HG03135 (cell line): Measurements from ENCODE around the gene FGF11.
A peak's percentile ranks its signal among the peaks of the same experiment; 100 is the strongest.

Experiments used
- ATAC-seq: cut with Tn5 transposase; IDR thresholded peaks from one replicate; pipeline ENCODE4 v1.9.1; 2021; ENCODE audit warnings: mild to moderate bottlenecking, moderate library complexity; ENCODE audit not compliant: unreplicated experiment

FGF11 gene

DNA sequence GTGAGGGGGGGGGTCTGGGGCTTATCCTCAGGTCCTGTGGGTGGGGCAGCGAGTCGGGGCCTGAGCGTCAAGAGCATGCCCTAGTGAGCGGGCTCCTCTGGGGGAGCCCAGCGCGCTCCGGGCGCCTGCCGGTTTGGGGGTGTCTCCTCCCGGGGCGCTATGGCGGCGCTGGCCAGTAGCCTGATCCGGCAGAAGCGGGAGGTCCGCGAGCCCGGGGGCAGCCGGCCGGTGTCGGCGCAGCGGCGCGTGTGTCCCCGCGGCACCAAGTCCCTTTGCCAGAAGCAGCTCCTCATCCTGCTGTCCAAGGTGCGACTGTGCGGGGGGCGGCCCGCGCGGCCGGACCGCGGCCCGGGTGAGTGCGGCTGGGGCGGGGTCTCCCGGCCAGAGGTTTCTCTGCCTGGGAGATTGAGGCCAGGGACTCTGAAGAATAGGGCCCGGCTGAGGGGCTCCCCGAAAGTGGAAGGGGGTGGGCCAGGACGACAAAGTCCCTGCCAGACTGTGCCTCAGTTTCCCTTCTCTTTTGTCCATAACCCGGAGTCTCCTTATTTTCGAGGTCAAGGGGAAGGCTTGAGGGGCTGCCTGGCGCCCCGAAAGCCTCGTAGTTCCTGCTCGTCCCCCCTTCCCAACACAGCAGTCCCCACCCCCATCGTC is at the start of gene FGF11:
FGF11 (plus strand) TSS at position 51 of the 651 bp plus-strand sequence; CDS start at position 160, 109 bp downstream.
- no peak for ATAC-seq

DNA sequence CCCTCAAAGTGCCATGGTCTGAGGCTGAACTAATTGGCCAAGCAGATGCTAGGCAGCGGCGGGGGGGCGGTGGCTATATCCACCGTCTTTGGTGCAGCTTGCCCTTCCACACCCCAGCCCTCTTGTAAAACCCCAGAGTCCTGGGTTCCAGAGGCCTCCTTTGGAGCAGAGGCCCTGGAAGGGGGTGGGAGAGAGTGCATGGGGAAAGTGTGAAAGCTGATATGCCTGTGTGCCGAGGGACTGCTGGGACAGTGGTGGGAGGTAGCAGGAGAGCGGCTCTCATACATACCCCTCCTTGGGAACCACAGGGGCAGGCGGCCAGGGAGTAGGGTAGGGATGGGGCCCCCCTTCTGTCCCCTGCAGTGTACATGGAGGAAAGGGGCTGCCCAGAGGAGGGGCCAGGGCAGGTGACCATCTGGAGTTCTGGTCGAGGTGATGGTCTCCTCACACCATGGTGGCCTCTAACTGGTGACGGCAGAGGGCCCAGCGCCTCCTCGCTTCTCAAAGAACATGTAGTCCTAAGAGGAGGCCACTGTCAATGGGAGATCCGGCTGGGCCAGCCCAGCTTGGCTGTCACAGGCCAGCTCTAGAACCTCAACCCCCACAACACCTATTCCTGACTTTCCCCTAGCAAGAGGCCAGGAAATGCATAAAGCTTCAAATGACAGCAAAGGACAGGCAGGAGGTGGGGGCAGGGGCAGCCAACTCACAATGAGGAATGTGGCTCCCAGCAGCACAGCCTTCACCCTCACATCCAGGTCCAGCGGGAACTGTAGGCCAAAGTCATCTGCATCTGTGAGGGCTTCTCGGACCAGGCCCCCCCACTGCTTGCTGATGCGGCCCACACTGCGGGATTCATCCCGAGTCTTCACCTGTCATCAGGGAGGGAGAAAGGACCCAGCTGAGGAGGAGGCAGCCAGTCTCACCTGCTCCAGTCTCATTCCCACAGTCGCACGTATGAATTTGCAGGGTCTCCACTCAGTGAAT is 49.1 kb upstream of the FGF11 start:
- ATAC-seq: no peak

- ATAC-seq: no peak
These were observed 48.0 kb upstream of the FGF11 start for GRCh38 chr17:7391307-7391706.

- ATAC-seq: no peak
These were observed 46.4 kb upstream of the FGF11 start for GRCh38 chr17:7392696-7393612.

GRCh38 chr17:7393613-7394451 is 45.5 kb upstream of the FGF11 start:
- ATAC-seq: peak; percentile 39

DNA sequence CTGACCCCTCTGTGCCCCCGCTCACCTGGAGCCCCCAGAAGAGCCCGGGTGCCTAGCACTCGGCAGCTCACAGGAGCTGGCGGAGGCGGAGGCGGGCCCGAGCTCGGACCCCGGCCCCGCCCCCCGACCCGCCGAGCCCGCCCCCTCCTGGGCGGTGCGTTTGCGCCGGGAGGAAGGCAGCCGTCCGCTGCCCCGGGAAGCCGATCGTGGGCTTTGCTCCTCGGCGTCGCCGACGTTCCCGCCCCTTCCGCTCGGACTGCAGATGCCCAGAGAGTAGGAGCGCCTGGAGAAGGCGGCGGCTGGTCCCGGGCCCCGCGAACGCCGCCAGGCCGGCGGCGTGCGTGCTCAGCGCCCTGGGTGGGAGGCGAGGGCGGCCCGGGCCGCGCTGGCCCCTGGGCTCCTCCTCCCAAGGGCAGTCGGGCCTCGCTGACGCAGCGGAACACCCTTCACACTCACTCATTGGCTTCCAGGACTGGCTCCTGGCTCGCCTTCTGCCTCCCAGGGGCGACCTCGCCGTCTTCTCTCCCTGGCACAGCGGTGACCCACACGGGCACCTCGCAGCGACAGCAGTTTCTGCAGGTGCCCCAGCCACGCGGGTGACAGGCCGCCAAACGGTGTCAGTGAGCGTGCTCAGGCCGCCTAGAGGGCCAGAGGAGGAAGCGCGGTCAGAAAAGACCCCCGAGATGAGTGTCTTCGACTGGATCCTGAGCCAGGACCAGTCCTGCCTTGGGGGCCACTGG is 44.7 kb upstream of the FGF11 start, which contains the start of gene PLSCR3:
PLSCR3 (minus strand) TSS at position 74 of the 740 bp plus-strand sequence. CDS start 415 bp downstream, outside the sequence.
- ATAC-seq: peak; percentile 77

DNA sequence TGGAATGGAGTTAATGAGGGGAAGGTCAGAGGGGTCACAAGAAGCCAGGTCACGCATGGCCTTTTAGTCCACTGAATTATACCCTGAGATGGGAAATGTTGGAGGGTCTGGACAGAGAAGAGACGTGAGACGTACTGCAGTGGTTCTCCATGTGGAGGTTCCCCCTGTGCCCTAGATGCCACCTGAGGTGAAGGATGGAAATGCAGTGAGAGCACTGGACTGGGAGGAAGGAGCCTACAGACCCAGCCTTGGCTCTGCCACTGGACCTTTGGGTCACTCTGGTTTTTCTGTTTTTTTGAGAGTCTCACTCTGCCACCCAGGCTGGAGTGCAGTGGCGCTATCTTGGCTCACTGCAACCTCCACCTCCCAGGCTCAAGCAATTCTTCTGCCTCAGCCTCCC is 43.2 kb upstream of the FGF11 start:
- ATAC-seq: no peak

GRCh38 chr17:7398612-7399011 is 40.7 kb upstream of the FGF11 start:
- no peak for ATAC-seq

- ATAC-seq: no peak
These were observed 36.1 kb upstream of the FGF11 start for GRCh38 chr17:7403043-7403726.

DNA sequence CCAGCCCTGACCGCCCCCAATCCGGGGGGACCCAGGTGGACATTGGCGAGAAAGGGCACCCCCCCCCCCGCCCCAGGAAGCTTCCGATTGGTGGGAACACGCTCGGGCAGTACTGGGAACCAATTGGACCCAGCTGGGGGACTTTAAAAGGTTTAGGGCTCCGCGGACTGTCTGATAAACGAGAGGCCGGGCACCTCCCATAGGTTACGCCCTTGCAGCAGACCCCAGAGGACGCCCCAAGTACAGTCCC is 35.7 kb upstream of the FGF11 start:
- ATAC-seq: no peak

- peak; percentile 91 for ATAC-seq
These were observed 35.2 kb upstream of the FGF11 start, which contains the start of gene TMEM256 for GRCh38 chr17:7403977-7404736. TMEM256 (minus strand) TSS chr17:7404097; CDS start chr17:7404084, 13 bp downstream.

GRCh38 chr17:7404737-7405349 is 34.5 kb upstream of the FGF11 start:
- peak; percentile 8 for ATAC-seq

GRCh38 chr17:7405350-7406234 is 33.7 kb upstream of the FGF11 start:
- ATAC-seq: no peak

GRCh38 chr17:7406235-7406825 is 33.0 kb upstream of the FGF11 start:
- no peak for ATAC-seq

DNA sequence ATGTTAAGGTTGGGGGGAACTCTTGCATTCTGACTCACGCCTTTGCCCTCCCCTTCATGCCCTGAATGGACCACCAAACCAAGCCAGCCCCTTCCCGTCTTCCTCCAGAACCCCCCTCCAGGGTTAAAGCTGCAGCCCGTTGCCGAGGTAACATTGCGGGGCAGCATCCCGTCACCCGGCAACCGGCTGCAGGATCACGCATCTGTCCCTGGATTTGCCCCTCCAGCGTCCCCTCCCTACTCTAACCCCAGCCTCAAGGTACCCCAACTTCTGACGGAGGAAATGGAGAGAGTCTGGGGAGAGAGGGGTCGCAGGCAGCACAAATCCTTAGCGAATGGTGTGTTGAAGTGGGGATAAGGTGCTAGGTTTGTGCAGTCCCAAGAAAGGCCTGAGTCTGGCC is 32.2 kb upstream of the FGF11 start:
- ATAC-seq: no peak
